B cell (primary cell): ENCODE measurements around the gene PEX11B. TPM values are rescaled to one million over a fixed set of nuclear protein-coding genes. Genes with fewer than 3 reads are reported as not detected.

Source experiments
- ATAC-seq: fragments of 200-7000 bp; cut with Tn5 transposase; one replicate; pipeline ENCODE4 v1.10.0; 2021; ENCODE audit warnings: low read depth, mild to moderate bottlenecking, moderate number of reproducible peaks, moderate library complexity
- CTCF ChIA-PET: fragments of 350-600 bp; sonication (Branson Sonifier 250); formaldehyde crosslinking; loops from one replicate; lab custom pipeline; 2021; ENCODE audit warnings: antibody characterized with exemption, inconsistent platforms; lab: Charles Lee
- POLR2A ChIA-PET: fragments of 350-600 bp; sonication (Branson Sonifier 250); formaldehyde crosslinking; loops from one replicate; lab custom pipeline; 2021; ENCODE audit warnings: antibody characterized with exemption; lab: Charles Lee
- DNase-seq: peaks from one replicate; pipeline ENCODE4 v3.0.0; 2013
- H2AFZ ChIP-seq: 2 replicates; pipeline ENCODE4 v1.6.1; 2012; ENCODE audit warnings: mild to moderate bottlenecking, low read depth, low read length; ENCODE audit not compliant: insufficient read depth, poor library complexity, severe bottlenecking
- H3K27ac ChIP-seq, 2 donors: 1 replicate in 1 of 2; 2 replicates in 1 of 2; pipeline ENCODE4 v1.5.1; 2012 to 2013; ENCODE audit warnings: low read length in 2 of 2, mild to moderate bottlenecking in 2 of 2, moderate library complexity in 1 of 2
- H3K27me3 ChIP-seq, 4 experiments: fragments of 200-600 bp in 1 of 4; sonication (generic) in 1 of 4; replicated peaks in 1 of 4; 1 replicate in 2 of 4; 2 replicates in 2 of 4; pipeline versions ENCODE4 v1.6.1 to v1.7.0; 2013 to 2016; ENCODE audit warnings: low read length in 3 of 4, mild to moderate bottlenecking in 2 of 4, mixed read lengths in 1 of 4, moderate library complexity in 1 of 4; ENCODE audit not compliant: insufficient read depth in 4 of 4, control insufficient read depth in 3 of 4; ENCODE audit errors: control extremely low read depth in 1 of 4
- H3K36me3 ChIP-seq, 2 experiments: replicated peaks in 1 of 2; 1 replicate in 1 of 2; 2 replicates in 1 of 2; pipeline versions ENCODE4 v1.6.1 to v1.7.1; 2013; ENCODE audit warnings: low read length in 1 of 2; ENCODE audit not compliant: insufficient read depth in 2 of 2, control insufficient read depth in 1 of 2; ENCODE audit errors: control extremely low read depth in 1 of 2, extremely low read depth in 1 of 2
- H3K4me1 ChIP-seq, 2 donors: fragments of 200-600 bp in 1 of 2; sonication (generic) in 1 of 2; 1 replicate in 1 of 2; 2 replicates in 1 of 2; pipeline versions ENCODE4 v1.5.1 to v1.6.1; 2013 to 2017; ENCODE audit warnings: low read length in 2 of 2; ENCODE audit not compliant: control insufficient read depth in 2 of 2, insufficient read depth in 2 of 2
- H3K4me2 ChIP-seq: replicated peaks from 2 replicates; pipeline ENCODE3; 2012; ENCODE audit warnings: mild to moderate bottlenecking, low read depth, low read length; ENCODE audit not compliant: poor library complexity, severe bottlenecking
- H3K4me3 ChIP-seq, 5 experiments: fragments of 200-600 bp in 1 of 5; sonication (generic) in 1 of 5; 1 replicate in 3 of 5; 2 replicates in 2 of 5; pipeline versions ENCODE4 v1.5.1 to v1.7.0; 2011 to 2016; ENCODE audit warnings: low read length in 4 of 5, mild to moderate bottlenecking in 4 of 5, low read depth in 2 of 5, control low read depth in 1 of 5, moderate library complexity in 1 of 5; ENCODE audit not compliant: insufficient read depth in 1 of 5; ENCODE audit errors: control extremely low read depth in 1 of 5, extremely low read depth in 1 of 5
- H3K79me2 ChIP-seq: fragments of 200-600 bp; sonication (generic); one replicate; pipeline ENCODE4 v1.6.0; 2016; ENCODE audit warnings: low read length; ENCODE audit not compliant: control insufficient read depth, insufficient read depth
- H3K9ac ChIP-seq: fragments of 200-600 bp; sonication (generic); 2 replicates; pipeline ENCODE4 v1.6.1; 2017; ENCODE audit warnings: mild to moderate bottlenecking, low read length, moderate library complexity
- H3K9me3 ChIP-seq, 3 donors: one replicate each; pipeline versions ENCODE4 v1.6.1 to v1.7.1; 2013; ENCODE audit warnings: low read length in 2 of 3; ENCODE audit not compliant: control insufficient read depth in 2 of 3, insufficient read depth in 1 of 3; ENCODE audit errors: control extremely low read depth in 1 of 3
- H4K20me1 ChIP-seq: 2 replicates; pipeline ENCODE4 v1.6.0; 2012; ENCODE audit warnings: mild to moderate bottlenecking, low read length; ENCODE audit not compliant: insufficient read depth, control insufficient read depth, poor library complexity, severe bottlenecking
- H3K27ac Mint-ChIP-seq: one replicate; pipeline ENCODE4 v1.8.0; 2021; ENCODE audit warnings: mixed read lengths
- H3K27me3 Mint-ChIP-seq: one replicate; pipeline ENCODE4 v1.8.0; 2021; ENCODE audit warnings: mixed read lengths
- H3K4me1 Mint-ChIP-seq: one replicate; pipeline ENCODE4 v1.8.0; 2021; ENCODE audit warnings: mixed read lengths
- H3K4me3 Mint-ChIP-seq: one replicate; pipeline ENCODE4 v1.8.0; 2021; ENCODE audit warnings: mixed read lengths
- H3K9me3 Mint-ChIP-seq: one replicate; pipeline ENCODE4 v1.8.0; 2022; ENCODE audit warnings: mixed read lengths; ENCODE audit not compliant: insufficient read depth
- CTCF ChIP-seq: fragments of 200-600 bp; IDR thresholded peaks from one replicate; pipeline ENCODE4 v1.8.0; 2022; ENCODE audit warnings: antibody characterized with exemption, mild to moderate bottlenecking
- EZH2 ChIP-seq: IDR thresholded peaks from 2 replicates; pipeline ENCODE4 v1.6.1; 2012; ENCODE audit warnings: borderline replicate concordance, low read depth, mild to moderate bottlenecking, moderate library complexity, low read length; ENCODE audit not compliant: insufficient read depth, poor library complexity, severe bottlenecking
- WGBS: methylation state at CpG from one replicate; pipeline ENCODE4 v1.1.5; 2013; ENCODE audit warnings: missing lambda C conversion rate; ENCODE audit not compliant: insufficient coverage; 5-methylcytosine and 5-hydroxymethylcytosine counted together
- intact Hi-C: fragments of 100-400 bp; cut with micrococcal nuclease; formaldehyde crosslinking; loops from one replicate; pipeline ENCODE4 v1.10.0; 2022
- polyA plus RNA-seq: library from polyadenylated mRNA; depleted of rRNA; stranded (reverse); fragments of >200 nt; gene quantifications from 2 replicates; pipeline ENCODE4 v1.2.3, GENCODE V29; 2012
- total RNA-seq, 2 donors: library from RNA; stranded (reverse); fragments of 120-200 nt in 1 of 2; gene quantifications; 1 replicate in 1 of 2; 2 replicates in 1 of 2; pipeline versions ENCODE4 v1.2.3 to v1.2.4, GENCODE V29; 2013 to 2022

PEX11B gene
- total and polyA plus RNA-seq, 2 donors (not counting 1 experiment from before 2014, with no cell fraction given): 16.5 to 48.1 TPM

GRCh38 chr1:145908653-145909052 lies 9.9 kb downstream of the PEX11B start:
- peaks cover 12% of the 10 kb centered on the region for H3K4me1 Mint-ChIP-seq
- Histone ChIP-seq H3K9ac (no peak overlapping the region), H3K27ac (no peak overlapping the region), H3K4me2 (no peak overlapping the region), H3K4me3 (no peak overlapping the region), H3K36me3 (peaks cover 0 to 28% of the 10 kb centered on the region in 2 experiments), H2AFZ (no peak overlapping the region), H4K20me1 (no peaks in the 10 kb centered on the region), H3K79me2 (no peaks in the 10 kb centered on the region), H3K27me3 (no peaks in the 10 kb centered on the region), H3K9me3 (no peaks in the 10 kb centered on the region), H3K4me1 (peaks cover 0 to 2% of the 10 kb centered on the region in 2 donors)
- TF ChIP-seq EZH2: no peak
- no peak for TF ChIP-seq CTCF
- H3K4me3 Mint-ChIP-seq: no peak overlapping the region
- WGBS: no CpG with 5 or more reads among the region's 1 CpG
- ATAC-seq: no peak
- CTCF ChIA-PET: interaction anchor here (0.6 to 9.3 kb wide), 14 partner anchors 13 to 103 kb away, joined by 3 to 107 read pairs (median 4); partner anchors contain the start of genes ANKRD34A, NUDT17 and POLR3GL
- no peaks in the 10 kb centered on the region for H3K27me3 Mint-ChIP-seq
- H3K9me3 Mint-ChIP-seq: no peaks in the 10 kb centered on the region
- intact Hi-C loops: no loop called here
- DNase-seq: no peak
- POLR2A ChIA-PET: interaction anchor here (1.2 kb wide), 1 partner anchor 51 kb away, joined by 3 read pairs; no protein-coding TSS in a partner anchor
- no peak overlapping the region for H3K27ac Mint-ChIP-seq

GRCh38 chr1:145906954-145907753 lies 11.4 kb downstream of the PEX11B start:
- H2AFZ ChIP-seq: no peak overlapping the region
- CTCF ChIA-PET: interaction anchor here (0.7 to 5.1 kb wide), 8 partner anchors 9 to 71 kb away, joined by 3 to 28 read pairs (median 5); partner anchors contain the start of genes NUDT17 and RBM8A
- peaks cover 6% of the 10 kb centered on the region for H3K4me1 Mint-ChIP-seq

More at GRCh38 chr1:145906954-145907753, 11.4 kb downstream of the PEX11B start:
- Histone ChIP-seq H3K27me3 (no peaks in the 10 kb centered on the region), H3K79me2 (no peaks in the 10 kb centered on the region), H3K27ac (no peak overlapping the region), H3K9me3 (no peaks in the 10 kb centered on the region), H3K36me3 (peaks cover 0 to 16% of the 10 kb centered on the region in 2 experiments), H3K4me2 (no peak overlapping the region), H4K20me1 (no peaks in the 10 kb centered on the region), H3K9ac (no peak overlapping the region), H3K4me3 (no peak overlapping the region), H3K4me1 (peaks cover 0 to 2% of the 10 kb centered on the region in 2 donors)
- no peak for TF ChIP-seq CTCF
- no peak for TF ChIP-seq EZH2
- POLR2A ChIA-PET: no interaction called here
- no peak for ATAC-seq
- Mint-ChIP-seq H3K27me3 (no peaks in the 10 kb centered on the region), H3K4me3 (no peak overlapping the region), H3K27ac (no peak overlapping the region), H3K9me3 (no peaks in the 10 kb centered on the region)
- DNase-seq: no peak
- 90% methylated on average over 2 of the region's 10 CpGs for WGBS
- intact Hi-C loops: no loop called here
